ENCODE measurements around the gene KRTAP9-2. TPM values are rescaled to one million over a fixed set of nuclear protein-coding genes. Genes with fewer than 3 reads are reported as not detected.
"Not testable (repeated sequence)": the region's sequence is repeated elsewhere in the genome, so short reads cannot be mapped to it uniquely, and the experiment has no call there.

Gene KRTAP9-2
- total RNA-seq, 4 donors from 2014 or later, result not detected

- WGBS, 2 donors, result 43 to 52% methylated on average over 1 of the region's 1 CpG
- DNase-seq (ENCODE audit: low spot score in 2 of 2), result no peak
- no peak overlapping the region for H3K4me3 ChIP-seq
- H3K27ac ChIP-seq, result no peak overlapping the region
- no peaks in the 10 kb centered on the region for H3K4me1 ChIP-seq
- no peaks in the 10 kb centered on the region for H3K36me3 ChIP-seq
- TF ChIP-seq EP300 (IDR thresholded peaks at IDR 0.05), result no peak
- TF ChIP-seq, protein P1, sequence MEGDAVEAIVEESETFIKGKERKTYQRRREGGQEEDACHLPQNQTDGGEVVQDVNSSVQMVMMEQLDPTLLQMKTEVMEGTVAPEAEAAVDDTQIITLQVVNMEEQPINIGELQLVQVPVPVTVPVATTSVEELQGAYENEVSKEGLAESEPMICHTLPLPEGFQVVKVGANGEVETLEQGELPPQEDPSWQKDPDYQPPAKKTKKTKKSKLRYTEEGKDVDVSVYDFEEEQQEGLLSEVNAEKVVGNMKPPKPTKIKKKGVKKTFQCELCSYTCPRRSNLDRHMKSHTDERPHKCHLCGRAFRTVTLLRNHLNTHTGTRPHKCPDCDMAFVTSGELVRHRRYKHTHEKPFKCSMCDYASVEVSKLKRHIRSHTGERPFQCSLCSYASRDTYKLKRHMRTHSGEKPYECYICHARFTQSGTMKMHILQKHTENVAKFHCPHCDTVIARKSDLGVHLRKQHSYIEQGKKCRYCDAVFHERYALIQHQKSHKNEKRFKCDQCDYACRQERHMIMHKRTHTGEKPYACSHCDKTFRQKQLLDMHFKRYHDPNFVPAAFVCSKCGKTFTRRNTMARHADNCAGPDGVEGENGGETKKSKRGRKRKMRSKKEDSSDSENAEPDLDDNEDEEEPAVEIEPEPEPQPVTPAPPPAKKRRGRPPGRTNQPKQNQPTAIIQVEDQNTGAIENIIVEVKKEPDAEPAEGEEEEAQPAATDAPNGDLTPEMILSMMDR (IDR thresholded peaks at IDR 0.05), result no peak
- TF ChIP-seq POLR2A (IDR thresholded peaks at IDR 0.05), result no peak
- no peaks in the 10 kb centered on the region for H3K9me3 ChIP-seq
- peaks cover 0 to 4% of the 10 kb centered on the region in 2 donors for H3K27me3 ChIP-seq
Measured at GRCh38 chr17:41251261-41251660, 24.8 kb downstream of the KRTAP9-2 start.

GRCh38 chr17:41254861-41255260 is 28.4 kb downstream of the KRTAP9-2 start:
- Histone ChIP-seq H3K36me3 (no peaks in the 10 kb centered on the region), H3K9me3 (no peaks in the 10 kb centered on the region), H3K4me1 (no peaks in the 10 kb centered on the region), H3K27ac (no peak overlapping the region), H3K27me3 (peaks cover 0 to 10% of the 10 kb centered on the region in 2 donors), H3K4me3 (no peak overlapping the region)
- no peak for TF ChIP-seq EP300 (IDR thresholded peaks at IDR 0.05)
- TF ChIP-seq, protein P1 (IDR thresholded peaks at IDR 0.05), result no peak
- TF ChIP-seq POLR2A (IDR thresholded peaks at IDR 0.05), result no peak
- DNase-seq (ENCODE audit: low spot score in 2 of 2), result no peak
- WGBS, 2 donors, result 0 to 33% methylated on average over 1 of the region's 1 CpG

DNA sequence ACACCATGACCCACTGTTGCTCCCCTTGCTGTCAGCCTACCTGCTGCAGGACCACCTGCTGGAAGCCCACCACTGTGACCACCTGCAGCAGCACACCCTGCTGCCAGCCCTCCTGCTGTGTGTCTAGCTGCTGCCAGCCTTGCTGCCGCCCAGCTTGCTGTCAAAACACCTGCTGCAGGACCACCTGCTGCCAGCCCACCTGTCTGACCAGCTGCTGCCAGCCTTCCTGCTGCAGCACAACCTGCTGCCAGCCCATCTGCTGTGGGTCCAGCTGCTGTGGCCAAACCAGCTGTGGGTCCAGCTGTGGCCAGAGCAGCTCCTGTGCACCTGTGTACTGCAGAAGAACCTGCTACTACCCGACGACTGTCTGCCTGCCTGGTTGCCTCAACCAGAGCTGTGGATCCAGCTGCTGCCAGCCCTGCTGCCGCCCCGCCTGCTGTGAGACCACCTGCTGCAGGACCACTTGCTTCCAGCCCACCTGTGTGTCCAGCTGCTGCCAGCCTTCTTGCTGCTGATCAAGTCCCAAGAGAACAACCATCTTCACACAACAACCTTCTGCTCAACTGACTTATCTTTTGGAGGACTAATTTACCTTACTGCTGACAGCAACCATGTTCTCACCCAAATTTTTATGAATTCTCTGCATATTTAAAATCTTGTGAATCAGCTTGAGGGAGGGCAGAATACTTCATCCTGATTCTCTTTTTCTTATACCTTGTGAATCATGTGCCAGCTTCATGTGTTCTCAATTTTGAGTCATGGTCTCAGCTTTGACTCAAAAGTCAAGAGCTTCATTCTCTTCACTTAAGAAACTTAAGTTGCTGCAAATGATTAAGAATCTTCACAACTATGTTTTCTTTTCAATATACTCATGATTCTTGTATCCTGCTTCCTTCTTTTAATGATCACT is 29.2 kb downstream of the KRTAP9-2 start, which contains the start of gene KRTAP9-9:
KRTAP9-9 (plus strand) TSS at position 4 of the 910 bp plus-strand sequence.
- H3K4me1 ChIP-seq; H3K27ac ChIP-seq; H3K9me3 ChIP-seq; H3K4me3 ChIP-seq; DNase-seq (ENCODE audit: low spot score in 2 of 2); H3K36me3 ChIP-seq: not testable (repeated sequence)
- 84 to 93% methylated on average over 4 of the region's 5 CpGs for WGBS, 2 donors
- H3K27me3 ChIP-seq, result peaks cover 0 to 10% of the 10 kb centered on the region in 2 donors

GRCh38 chr17:41256291-41256685 is 29.8 kb downstream of the KRTAP9-2 start:
- no peak overlapping the region for H3K4me3 ChIP-seq
- H3K9me3 ChIP-seq, result no peaks in the 10 kb centered on the region
- DNase-seq (ENCODE audit: low spot score in 2 of 2), result no peak
- no peaks in the 10 kb centered on the region for H3K36me3 ChIP-seq
- no peak for TF ChIP-seq POLR2A (IDR thresholded peaks at IDR 0.05)
- TF ChIP-seq EP300 (IDR thresholded peaks at IDR 0.05), result no peak
- TF ChIP-seq, protein P1 (IDR thresholded peaks at IDR 0.05), result no peak
- H3K27me3 ChIP-seq, result peaks cover 0 to 10% of the 10 kb centered on the region in 2 donors
- 88 to 94% methylated on average over 1 of the region's 1 CpG for WGBS, 2 donors
- H3K4me1 ChIP-seq, result no peaks in the 10 kb centered on the region
- H3K27ac ChIP-seq, result no peak overlapping the region

DNA sequence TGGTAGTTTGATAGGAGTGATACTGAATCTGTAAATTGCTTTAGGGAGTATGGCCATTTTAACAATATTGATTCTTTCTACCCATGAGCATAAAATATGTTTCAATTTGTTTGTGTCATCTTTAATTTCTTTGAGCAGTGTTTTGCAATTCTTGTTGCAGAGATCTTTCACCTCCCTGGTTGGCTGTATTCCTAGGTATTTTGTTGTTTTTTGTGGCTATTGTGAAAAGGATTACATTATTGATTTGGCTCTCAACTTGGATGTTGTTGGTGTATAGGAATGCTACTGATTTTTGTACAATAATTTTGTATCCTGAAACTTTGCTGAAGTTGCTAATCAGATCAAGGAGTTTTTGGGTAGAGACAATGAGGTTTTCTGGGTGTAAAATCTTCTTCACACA is 32.0 kb downstream of the KRTAP9-2 start:
- Histone ChIP-seq H3K4me1 (no peaks in the 10 kb centered on the region), H3K4me3 (no peak overlapping the region), H3K27me3 (peaks cover 0 to 9% of the 10 kb centered on the region in 2 donors), H3K9me3 (no peaks in the 10 kb centered on the region), H3K27ac (no peak overlapping the region), H3K36me3 (no peaks in the 10 kb centered on the region)
- no peak for TF ChIP-seq POLR2A (IDR thresholded peaks at IDR 0.05)
- TF ChIP-seq EP300 (IDR thresholded peaks at IDR 0.05), result no peak
- TF ChIP-seq, protein P1 (IDR thresholded peaks at IDR 0.05), result no peak
- no peak for DNase-seq (ENCODE audit: low spot score in 2 of 2)

Data from tibial nerve (tissue), 4 donors.